ENCODE data around the gene SRGAP2C.

DNA sequence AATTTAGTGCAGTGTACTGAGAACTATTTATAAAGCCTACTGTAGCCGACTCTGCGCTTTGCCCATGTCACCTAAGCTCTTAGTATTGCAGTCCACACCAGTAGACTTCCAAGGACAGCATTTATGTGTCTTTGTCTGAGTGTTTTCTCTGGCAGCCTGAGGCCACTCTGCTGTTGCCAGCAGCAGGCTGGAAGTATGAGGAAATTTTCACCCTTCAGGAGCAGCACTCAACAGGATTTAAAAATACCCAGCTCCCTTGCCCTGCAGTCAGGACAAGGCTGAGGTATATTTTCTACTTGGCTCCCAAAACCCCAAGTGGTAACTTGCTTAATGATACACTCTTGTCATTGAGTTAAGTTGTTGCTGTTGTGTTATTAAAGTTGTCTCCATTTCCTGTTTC, 230.1 kb downstream of the SRGAP2C start:
- TF ChIP-seq RAD21 (IDR thresholded peaks at IDR 0.05; ENCODE audit: low read length), result no peak
- TF ChIP-seq, protein P1, sequence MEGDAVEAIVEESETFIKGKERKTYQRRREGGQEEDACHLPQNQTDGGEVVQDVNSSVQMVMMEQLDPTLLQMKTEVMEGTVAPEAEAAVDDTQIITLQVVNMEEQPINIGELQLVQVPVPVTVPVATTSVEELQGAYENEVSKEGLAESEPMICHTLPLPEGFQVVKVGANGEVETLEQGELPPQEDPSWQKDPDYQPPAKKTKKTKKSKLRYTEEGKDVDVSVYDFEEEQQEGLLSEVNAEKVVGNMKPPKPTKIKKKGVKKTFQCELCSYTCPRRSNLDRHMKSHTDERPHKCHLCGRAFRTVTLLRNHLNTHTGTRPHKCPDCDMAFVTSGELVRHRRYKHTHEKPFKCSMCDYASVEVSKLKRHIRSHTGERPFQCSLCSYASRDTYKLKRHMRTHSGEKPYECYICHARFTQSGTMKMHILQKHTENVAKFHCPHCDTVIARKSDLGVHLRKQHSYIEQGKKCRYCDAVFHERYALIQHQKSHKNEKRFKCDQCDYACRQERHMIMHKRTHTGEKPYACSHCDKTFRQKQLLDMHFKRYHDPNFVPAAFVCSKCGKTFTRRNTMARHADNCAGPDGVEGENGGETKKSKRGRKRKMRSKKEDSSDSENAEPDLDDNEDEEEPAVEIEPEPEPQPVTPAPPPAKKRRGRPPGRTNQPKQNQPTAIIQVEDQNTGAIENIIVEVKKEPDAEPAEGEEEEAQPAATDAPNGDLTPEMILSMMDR (IDR thresholded peaks at IDR 0.05), result no peak
- TF ChIP-seq SMC3 (IDR thresholded peaks at IDR 0.05; ENCODE audit: low read depth, low read length), result no peak
- TF ChIP-seq RFX5 (IDR thresholded peaks at IDR 0.05; ENCODE audit: low read length), result no peak
- TF ChIP-seq YY1 (IDR thresholded peaks at IDR 0.05; ENCODE audit: low read depth), result no peak
- TF ChIP-seq RXRA (IDR thresholded peaks at IDR 0.05; ENCODE audit: borderline replicate concordance, low read depth), result no peak
- TF ChIP-seq TAF1 (IDR thresholded peaks at IDR 0.05; ENCODE audit: borderline replicate concordance, low read depth, low read length), result no peak
- TF ChIP-seq POLR2AphosphoS5 (IDR thresholded peaks at IDR 0.05; ENCODE audit: low read depth, low read length), result no peak
- no peak for TF ChIP-seq RCOR1 (IDR thresholded peaks at IDR 0.05; ENCODE audit: low read length)
- TF ChIP-seq, protein P2, sequence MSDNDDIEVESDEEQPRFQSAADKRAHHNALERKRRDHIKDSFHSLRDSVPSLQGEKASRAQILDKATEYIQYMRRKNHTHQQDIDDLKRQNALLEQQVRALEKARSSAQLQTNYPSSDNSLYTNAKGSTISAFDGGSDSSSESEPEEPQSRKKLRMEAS (IDR thresholded peaks at IDR 0.05; ENCODE audit: low read depth), result no peak
- no peak for TF ChIP-seq EP300 (IDR thresholded peaks at IDR 0.05; ENCODE audit: borderline replicate concordance in 1 of 2, low read depth in 1 of 2, low read length in 1 of 2)
